Forelimb muscle (tissue), 1 donor: ENCODE measurements around the gene TRABD2B. TPM values are rescaled to one million over a fixed set of nuclear protein-coding genes. Genes with fewer than 3 reads are reported as not detected.

Experiments
- DNase-seq: peaks from one replicate; pipeline ENCODE4 v3.0.0-alpha.2; 2013; ENCODE audit warnings: low read depth
- polyA plus RNA-seq: library from polyadenylated mRNA; unstranded; fragments of 120-200 nt; gene quantifications from one replicate; pipeline ENCODE4 v1.2.1, GENCODE V29; 2013; ENCODE audit not compliant: insufficient read length

Gene TRABD2B
- polyA plus RNA-seq, 1 donor = 3.8 TPM

- no peak for DNase-seq
Observed at GRCh38 chr1:47779613-47780012, 217.6 kb downstream of the TRABD2B start.

DNA sequence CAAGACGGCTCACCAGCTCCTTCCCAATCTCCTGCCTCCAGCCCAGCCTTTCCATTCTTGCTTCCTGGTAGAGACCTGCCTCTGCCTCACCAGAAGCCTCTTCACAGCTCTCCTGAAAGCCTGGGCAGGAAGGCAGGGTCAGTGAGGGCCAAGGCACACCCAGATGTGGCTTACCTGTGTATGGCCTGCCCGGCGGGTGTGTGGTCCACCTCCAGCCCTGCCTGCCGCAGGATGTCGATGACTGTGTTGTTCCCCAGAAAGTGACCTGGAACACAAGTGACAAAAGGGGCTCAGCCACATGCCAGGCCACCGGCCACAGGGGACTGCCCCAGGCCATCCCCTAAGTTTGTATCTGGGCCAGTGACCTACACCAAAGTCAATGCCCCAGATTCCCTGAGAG is 218.9 kb downstream of the TRABD2B start:
- no peak for DNase-seq

DNA sequence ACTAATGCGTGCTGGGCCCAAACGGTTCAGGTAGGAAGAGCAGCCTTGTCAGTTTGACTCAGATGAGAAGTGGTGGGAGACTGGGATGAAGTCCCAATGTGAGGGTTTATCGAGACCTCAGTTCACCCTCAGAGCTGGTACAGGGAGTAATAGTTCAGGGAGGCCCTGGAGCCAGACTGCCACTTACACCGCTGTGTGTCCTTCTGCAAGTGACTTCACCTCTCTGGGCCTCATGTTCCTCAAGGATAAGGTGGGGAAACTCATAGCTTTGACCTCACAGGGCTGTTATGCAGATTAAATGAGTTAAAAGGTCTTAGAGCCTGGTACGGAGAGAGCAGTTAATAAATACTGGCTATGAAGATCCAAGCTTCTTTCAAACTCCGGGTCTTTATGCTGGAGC is 219.9 kb downstream of the TRABD2B start:
- no peak for DNase-seq

- DNase-seq = no peak
Observed at GRCh38 chr1:47776667-47777131, 220.5 kb downstream of the TRABD2B start.

- DNase-seq = no peak
Observed at GRCh38 chr1:47774986-47775834, 222.0 kb downstream of the TRABD2B start.

- no peak for DNase-seq
Observed at GRCh38 chr1:47772960-47773682, 224.1 kb downstream of the TRABD2B start.

GRCh38 chr1:47772281-47772680 is 224.9 kb downstream of the TRABD2B start:
- no peak for DNase-seq

DNA sequence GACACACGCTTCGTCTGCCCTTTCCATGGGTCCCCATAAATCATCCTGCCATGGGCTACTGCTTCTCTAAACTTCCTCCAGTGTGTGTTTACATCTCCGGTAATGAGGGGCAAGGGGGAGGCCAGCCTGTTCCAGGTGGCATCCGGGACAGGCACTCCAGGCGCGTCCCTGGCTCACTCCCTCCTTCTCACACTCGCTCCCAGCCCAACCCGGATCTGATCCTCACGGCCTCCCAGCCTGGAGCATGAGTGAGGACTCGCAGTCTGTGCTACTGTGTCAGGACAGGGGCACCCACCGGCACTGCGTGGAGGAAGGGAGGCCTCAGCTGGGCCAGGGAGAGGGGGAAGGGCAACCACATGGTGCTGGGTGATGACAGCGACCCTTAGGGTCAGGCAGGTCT is 225.4 kb downstream of the TRABD2B start:
- no peak for DNase-seq

DNA sequence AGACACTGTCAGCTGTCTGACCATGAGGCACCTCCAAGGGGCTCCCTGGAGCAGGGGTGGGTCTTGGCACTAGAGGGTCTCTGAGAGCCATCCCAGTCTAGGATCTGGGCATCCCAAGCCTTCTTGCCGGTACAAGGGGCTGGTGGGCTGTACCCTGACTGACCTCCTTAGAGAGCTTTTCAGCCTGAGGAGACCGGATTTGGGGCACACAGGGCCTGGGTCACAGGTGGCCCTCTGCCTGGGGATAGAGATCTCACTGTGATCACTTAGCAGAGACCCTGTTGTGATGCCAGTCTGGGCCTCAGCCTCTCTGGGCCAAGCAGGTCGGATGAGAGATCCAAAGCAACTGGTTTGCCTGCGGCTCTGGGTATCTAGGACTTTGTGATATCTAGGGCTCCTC is 227.2 kb downstream of the TRABD2B start:
- DNase-seq = no peak

- DNase-seq = no peak
Observed at GRCh38 chr1:47769295-47769694, 227.9 kb downstream of the TRABD2B start.

GRCh38 chr1:47767741-47768100 is 229.5 kb downstream of the TRABD2B start:
- no peak for DNase-seq

DNA sequence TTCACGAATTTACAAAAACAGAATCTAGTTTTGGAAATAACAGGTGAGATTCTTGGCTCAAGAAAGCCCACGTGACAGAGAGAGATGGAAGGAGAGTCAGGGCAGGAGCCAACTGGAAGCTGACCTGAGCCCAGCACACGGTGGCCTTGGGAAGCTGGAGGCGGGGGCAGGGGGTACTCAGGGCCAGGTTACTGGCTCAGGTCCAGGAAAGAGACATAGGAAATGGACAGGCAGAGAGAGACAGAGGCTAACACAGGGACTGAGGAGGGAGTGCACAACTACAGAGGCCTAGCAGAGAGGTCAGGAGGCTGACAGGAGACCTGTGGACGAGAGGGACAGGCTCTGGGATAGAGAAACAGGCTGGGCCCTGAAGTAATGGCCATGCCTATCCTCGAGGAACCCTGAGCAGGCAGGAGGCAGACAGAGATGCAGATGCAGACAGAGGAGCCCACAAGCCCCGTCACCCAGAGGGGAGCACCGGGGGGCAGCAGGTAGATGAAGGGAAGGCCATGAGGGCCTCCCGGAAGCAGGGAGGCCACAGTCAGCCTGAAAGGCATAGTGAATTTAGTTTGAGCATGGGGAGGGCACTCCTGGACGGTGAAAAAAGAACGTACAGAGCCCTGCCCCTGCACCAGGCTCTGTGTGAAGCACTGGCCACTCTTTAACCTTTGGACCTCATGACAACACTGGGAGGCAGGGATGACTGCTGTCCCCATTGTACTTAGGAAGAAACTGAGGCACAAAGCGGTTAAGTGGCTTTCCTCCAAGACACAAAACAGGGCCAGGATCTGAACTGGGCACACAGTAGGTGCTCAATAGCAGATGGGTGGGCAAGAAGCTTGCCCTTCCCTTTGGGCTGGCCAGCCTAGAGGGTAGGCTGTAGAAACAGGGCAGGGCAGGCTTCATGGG is 230.1 kb downstream of the TRABD2B start:
- no peak for DNase-seq

GRCh38 chr1:47765742-47766485 is 231.3 kb downstream of the TRABD2B start:
- no peak for DNase-seq

- DNase-seq = no peak
Observed at GRCh38 chr1:47765236-47765635, 231.9 kb downstream of the TRABD2B start.

DNA sequence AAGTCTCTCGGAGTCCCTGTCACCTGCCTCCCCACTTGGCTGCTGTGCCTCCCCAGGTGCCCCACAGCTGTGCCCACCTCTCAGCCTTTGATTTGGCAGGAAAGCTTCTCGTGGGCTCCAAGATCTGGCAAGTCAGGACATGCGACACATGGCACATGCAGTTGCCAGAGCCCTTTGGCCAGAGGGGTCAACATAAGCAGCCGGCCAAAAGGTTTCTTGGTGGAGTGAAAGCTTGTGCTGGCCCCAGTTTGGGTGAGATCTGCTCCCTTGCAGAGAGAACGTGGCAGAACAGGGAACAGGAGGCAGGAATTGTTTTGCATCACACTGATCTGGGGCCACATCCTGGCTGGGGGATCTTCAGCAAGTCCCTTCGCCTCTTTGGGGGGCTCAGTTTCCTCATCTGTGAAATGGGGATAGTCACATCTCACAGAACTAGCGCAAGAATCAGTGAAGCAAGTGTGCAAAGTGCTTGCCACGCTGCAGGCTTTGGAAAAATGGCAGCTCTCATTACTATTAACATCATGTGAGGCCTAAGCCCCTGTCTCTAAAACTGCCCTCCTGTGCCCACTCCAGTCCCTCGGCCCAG is 232.6 kb downstream of the TRABD2B start:
- DNase-seq = no peak

DNA sequence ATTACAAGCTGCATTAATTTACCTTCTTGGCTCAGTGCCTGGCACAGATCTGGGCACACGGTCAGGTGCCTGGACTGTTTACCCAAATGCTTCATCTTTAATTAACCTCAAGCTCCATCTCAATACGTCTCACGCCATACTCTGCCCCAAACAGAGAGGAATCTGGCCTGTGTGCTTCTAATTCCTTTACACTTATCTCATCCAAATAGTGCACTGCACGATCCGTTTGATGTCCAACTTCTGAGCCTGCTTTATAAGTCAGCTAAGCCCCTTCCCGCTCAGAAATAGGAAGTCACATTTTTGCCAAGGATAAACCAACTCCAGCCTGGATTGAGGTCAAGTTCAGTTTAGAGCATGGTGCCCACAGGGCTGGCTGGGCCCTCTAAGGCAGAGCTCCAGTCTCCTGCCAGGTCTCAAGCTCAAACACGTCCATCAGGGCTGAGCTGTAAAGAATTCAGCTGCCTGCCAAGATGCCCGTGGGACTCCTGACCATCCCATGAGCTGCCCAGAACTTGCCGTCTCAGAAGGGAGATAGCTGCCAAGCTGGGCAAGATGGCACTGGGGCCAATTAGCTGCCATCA is 233.5 kb downstream of the TRABD2B start:
- no peak for DNase-seq

GRCh38 chr1:47761974-47762373 is 235.2 kb downstream of the TRABD2B start:
- DNase-seq = no peak

- DNase-seq = no peak
Observed at GRCh38 chr1:47761201-47761930, 235.8 kb downstream of the TRABD2B start.

DNA sequence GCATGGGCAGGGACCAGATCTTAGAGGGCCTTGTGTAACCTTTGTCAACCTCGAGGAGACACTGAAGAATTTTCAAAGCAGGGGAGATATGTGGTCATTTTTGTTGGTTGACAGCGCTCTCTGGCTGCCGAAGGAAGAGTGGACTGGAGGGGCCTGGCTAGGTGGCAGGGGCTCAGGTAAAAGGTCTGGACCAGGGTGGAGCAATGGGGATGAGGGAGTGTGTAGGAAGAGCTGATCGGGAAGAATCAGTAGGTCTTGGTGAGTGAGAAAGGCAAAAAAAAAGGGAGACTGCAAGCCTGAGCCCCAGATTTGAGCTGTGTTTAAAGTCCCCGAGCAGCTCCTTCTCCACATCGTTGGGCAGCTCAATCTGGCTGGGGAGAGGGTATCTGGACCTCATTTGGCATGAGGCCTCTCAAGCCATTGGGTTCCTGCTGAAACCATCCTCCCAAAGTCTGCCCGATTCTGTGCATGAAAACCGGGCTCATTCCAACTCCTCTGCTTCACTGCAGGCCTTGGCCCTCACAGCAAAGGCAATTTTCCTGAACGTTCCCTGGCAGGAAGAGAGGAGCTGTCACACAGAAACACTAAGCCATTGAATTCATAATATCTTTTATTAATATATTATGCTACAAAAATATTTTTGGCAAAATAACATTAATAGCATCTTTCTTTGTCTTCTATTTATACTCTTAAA is 237.1 kb downstream of the TRABD2B start:
- no peak for DNase-seq
